ENCODE measurements around the gene PKHD1.
"Not testable (repeated sequence)": the region's sequence is repeated elsewhere in the genome, so short reads cannot be mapped to it uniquely, and the experiment has no call there.

PKHD1 gene

DNA sequence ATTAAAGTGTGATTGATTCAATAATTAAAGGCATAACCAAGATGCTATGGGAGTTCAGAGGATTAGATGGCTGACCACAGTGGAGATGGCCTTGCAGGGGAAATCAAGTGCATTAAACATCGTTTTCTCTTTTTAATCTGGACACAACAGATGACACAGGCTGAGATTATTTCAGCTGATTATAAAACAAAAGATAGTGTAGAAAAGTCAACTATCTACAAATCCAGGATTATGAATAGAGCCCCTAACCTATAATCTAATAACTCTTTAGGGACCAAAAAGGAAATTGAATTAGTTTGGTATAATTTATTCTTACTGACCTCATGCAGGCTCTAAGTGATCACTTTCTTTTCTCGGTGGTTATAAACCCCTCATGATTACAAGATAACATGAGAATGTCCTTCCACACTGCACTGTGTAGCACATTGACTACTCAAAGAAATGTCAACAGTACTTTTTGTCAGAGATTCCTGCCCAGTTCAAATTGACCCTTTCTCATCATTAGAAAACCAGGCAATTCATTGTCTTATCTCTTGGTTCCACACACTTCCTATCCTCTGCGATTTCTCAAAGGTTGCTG is 122.1 kb downstream of the PKHD1 start:
- Histone ChIP-seq H3K9me3 (ENCODE audit: control insufficient read depth, insufficient read depth, low read length) (no peaks in the 10 kb centered on the region), H3K9ac (ENCODE audit: low read depth, low read length) (no peak overlapping the region), H3K36me3 (ENCODE audit: insufficient read depth, low read length) (no peaks in the 10 kb centered on the region), H3K4me1 (ENCODE audit: insufficient read depth, low read length) (no peaks in the 10 kb centered on the region)

DNA sequence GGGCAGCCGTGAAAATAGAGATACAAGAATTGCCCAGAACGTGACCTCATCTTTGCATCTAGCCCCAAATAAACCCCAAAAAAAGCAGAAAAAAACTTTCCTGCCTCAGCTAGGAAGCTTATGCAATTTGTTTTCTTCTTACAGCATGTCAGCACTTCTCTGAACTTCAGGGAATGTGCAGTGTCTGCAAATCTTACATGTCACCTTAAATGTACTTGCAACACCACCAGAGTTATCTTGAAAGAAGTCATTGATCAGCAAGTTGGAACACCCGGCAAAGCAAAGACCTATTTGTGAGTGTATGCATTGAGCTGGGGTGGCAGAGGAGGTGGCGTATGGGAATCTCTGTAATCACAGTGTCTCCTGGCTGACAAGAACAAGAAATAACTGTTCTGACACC is 123.4 kb downstream of the PKHD1 start:
- H3K9me3 ChIP-seq (ENCODE audit: control insufficient read depth, insufficient read depth, low read length), result no peaks in the 10 kb centered on the region
- no peak overlapping the region for H3K9ac ChIP-seq (ENCODE audit: low read depth, low read length)
- H3K36me3 ChIP-seq (ENCODE audit: insufficient read depth, low read length), result no peaks in the 10 kb centered on the region

DNA sequence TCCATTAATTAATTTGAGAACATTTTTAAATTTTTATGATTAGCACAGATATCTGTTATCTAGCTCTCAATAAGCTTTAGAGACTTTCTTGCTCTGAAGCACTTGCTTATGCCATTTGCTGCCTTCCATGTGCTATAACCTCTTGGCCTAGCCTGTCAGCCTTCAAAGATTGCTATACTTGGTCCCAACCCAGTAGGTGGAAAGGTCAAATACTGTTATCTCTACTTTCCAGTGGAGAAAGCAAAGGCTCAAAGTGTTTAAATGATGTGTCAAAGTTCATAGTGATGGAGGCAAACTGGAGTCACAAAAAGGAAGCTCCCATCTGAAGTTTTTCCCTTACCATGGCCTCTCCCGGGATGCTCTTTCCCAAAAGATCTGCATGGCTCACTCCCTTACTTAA is 125.1 kb downstream of the PKHD1 start:
- no peak overlapping the region for H3K9ac ChIP-seq (ENCODE audit: low read depth, low read length)
- H3K36me3 ChIP-seq (ENCODE audit: insufficient read depth, low read length), result no peaks in the 10 kb centered on the region
- H3K9me3 ChIP-seq (ENCODE audit: control insufficient read depth, insufficient read depth, low read length), result no peaks in the 10 kb centered on the region
- H3K4me1 ChIP-seq (ENCODE audit: insufficient read depth, low read length), result no peaks in the 10 kb centered on the region

More for the DNA sequence above, 123.4 kb downstream of the PKHD1 start:
- H3K4me1 ChIP-seq (ENCODE audit: insufficient read depth, low read length), result no peaks in the 10 kb centered on the region

DNA sequence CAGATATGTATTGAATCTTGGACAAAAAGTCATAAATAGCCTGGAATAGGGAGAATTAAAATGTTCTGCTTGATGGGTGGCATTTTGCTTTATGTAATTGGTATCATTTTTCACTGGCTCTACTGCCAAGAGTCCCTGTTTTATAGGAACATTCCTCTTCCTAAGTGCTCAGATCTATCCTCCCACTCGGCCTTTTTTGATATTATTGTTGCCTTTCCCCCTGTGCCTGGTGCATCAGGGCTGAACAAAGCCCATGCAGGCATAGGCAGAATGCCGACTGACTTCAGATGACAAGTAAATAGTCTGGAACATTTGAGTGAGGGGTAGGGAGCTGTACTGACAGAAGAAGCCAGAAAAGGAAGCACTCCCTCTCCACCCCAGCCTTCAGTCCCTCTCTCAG is 127.0 kb downstream of the PKHD1 start:
- H3K36me3 ChIP-seq (ENCODE audit: insufficient read depth, low read length), result no peaks in the 10 kb centered on the region
- H3K9ac ChIP-seq (ENCODE audit: low read depth, low read length), result no peak overlapping the region
- H3K4me1 ChIP-seq (ENCODE audit: insufficient read depth, low read length), result no peaks in the 10 kb centered on the region
- no peaks in the 10 kb centered on the region for H3K9me3 ChIP-seq (ENCODE audit: control insufficient read depth, insufficient read depth, low read length)

DNA sequence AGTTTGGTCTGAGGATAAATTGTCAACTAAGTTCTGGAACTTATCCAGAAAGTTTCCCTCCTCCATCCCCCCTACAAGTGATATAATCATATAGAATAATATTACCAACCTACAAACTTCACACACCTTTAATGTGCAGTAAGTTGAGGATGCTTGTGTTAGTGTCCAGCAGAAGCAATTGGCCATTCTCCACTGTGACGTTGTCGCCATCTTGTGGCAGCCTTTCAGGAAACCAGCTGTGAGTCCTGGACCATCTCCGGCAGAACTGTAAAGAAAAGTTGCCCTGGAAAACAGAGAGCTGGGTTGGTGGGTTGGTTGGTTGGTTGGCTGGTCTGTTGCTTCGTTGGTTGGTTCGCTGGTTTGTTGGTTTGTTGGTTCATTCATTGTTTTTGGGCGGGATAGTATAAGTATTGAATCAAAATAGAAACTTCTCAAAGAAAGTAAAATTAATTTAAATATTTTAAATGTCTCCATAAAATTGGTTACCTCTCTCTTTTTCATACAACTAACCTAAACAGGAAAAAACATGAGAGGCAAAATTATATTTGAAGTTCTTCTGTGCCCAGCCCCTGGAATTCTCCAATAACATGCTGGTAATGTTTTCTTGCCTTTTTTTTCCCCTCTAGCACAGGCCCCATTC is 127.5 kb downstream of the PKHD1 start:
- no peaks in the 10 kb centered on the region for H3K4me1 ChIP-seq (ENCODE audit: insufficient read depth, low read length)

DNA sequence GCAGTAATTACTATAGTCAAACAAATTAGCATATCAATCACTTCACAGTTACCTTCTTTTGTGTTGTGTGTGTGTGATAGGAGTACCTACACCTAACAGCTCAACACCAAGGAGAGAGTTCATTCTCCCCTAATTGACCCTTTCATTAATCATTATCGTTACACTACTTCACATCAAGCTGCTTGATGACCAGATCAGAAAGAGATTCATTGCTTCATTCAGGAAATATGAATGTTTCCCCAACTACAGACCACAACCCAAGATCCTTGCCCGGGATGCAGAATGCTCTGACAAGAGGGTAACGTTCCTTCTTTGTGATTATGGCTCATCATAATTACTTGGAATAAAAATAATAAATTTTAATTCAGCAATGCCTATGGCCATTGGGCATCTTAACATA is 132.7 kb downstream of the PKHD1 start:
- Histone ChIP-seq H3K9ac (ENCODE audit: low read depth, low read length) (no peak overlapping the region), H3K4me1 (ENCODE audit: insufficient read depth, low read length) (no peaks in the 10 kb centered on the region), H3K36me3 (ENCODE audit: insufficient read depth, low read length) (no peaks in the 10 kb centered on the region), H3K9me3 (ENCODE audit: control insufficient read depth, insufficient read depth, low read length) (no peaks in the 10 kb centered on the region)

More for the DNA sequence above, 127.5 kb downstream of the PKHD1 start:
- no peaks in the 10 kb centered on the region for H3K9me3 ChIP-seq (ENCODE audit: control insufficient read depth, insufficient read depth, low read length)
- H3K9ac ChIP-seq (ENCODE audit: low read depth, low read length), result no peak overlapping the region
- no peaks in the 10 kb centered on the region for H3K36me3 ChIP-seq (ENCODE audit: insufficient read depth, low read length)

DNA sequence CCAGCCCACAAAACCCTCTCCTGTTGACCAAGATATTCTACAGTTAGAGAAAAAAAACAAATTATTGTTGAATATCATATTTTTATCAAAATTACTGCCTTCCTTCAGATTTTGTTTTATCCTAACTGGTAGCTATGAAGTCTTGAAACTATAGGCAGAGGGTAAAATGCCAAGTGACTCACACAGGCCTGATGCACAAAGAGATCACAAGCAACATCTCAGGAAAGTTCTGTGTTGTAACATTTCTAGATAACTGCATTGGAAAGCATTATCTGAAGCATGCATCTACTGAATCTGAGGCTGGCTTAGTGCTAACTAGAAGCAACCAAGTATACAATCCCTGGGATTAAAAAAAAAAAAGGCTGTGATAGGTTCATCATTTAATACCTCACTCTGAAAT is 134.2 kb downstream of the PKHD1 start:
- Histone ChIP-seq H3K4me1 (ENCODE audit: insufficient read depth, low read length) (no peaks in the 10 kb centered on the region), H3K9me3 (ENCODE audit: control insufficient read depth, insufficient read depth, low read length) (no peaks in the 10 kb centered on the region), H3K9ac (ENCODE audit: low read depth, low read length) (no peak overlapping the region), H3K36me3 (ENCODE audit: insufficient read depth, low read length) (no peaks in the 10 kb centered on the region)

DNA sequence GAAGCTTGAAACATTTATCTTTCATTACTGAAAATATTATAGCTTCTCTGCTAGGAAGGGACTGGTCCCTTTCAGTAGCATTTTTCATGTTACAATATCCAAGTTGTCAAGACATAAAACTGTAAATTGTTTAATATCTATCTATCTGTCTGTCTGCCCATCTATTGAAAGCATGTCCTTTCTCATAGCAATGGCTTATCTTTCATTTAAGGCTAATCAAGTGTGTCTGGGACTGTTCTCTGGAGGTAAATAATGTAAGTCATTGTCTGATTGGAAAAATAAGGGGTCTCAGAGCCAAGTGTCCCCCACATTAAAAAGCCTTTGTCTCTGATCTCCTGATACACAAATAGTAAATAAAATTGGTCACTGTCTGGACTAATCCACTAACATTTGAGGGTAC is 135.5 kb downstream of the PKHD1 start:
- no peaks in the 10 kb centered on the region for H3K36me3 ChIP-seq (ENCODE audit: insufficient read depth, low read length)
- H3K9me3 ChIP-seq (ENCODE audit: control insufficient read depth, insufficient read depth, low read length), result no peaks in the 10 kb centered on the region
- no peaks in the 10 kb centered on the region for H3K4me1 ChIP-seq (ENCODE audit: insufficient read depth, low read length)
- no peak overlapping the region for H3K9ac ChIP-seq (ENCODE audit: low read depth, low read length)

DNA sequence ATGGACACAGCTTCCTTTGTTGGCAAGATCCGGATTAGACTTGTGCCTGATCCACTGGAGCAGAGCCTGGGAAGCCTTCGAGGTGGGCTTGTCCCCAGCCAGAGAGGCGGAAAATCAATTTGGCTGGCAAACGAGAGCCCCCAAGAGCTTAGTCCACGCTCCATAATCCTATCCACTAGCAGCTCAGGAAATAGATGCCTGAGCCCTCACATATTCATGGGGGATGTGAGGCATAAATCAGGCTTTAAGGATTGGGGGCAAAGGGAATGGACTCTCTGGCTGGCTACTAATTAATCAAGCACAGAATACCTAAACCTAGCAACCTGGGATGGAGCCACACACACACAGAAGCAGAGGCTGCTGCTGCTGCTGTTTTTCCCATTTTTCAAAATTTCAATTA is 137.9 kb downstream of the PKHD1 start:
- H3K36me3 ChIP-seq (ENCODE audit: insufficient read depth, low read length), result no peaks in the 10 kb centered on the region
- H3K9me3 ChIP-seq (ENCODE audit: control insufficient read depth, insufficient read depth, low read length), result no peaks in the 10 kb centered on the region
- H3K4me1 ChIP-seq (ENCODE audit: insufficient read depth, low read length), result no peaks in the 10 kb centered on the region
- H3K9ac ChIP-seq (ENCODE audit: low read depth, low read length), result no peak overlapping the region

DNA sequence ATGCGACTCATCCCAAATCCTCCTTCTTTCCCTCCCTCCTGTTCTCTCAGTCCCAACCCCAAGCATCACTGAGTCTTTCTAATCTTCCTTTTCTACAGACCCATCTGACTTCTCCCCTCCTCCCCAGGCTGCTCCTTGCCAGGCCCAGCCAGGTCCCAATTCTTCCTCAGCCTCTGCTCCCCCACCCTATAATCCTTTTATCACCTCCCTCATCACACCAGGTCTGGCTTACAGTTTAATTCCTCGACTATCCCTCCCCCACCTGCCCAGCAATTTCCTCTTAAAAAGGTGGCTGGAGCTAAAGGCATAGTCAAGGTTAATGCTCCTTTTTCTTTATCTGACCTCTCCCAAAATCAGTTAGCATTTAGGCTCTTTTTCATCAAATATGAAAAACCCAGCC is 147.7 kb downstream of the PKHD1 start:
- not testable (repeated sequence) for H3K9ac ChIP-seq (ENCODE audit: low read depth, low read length); H3K9me3 ChIP-seq (ENCODE audit: control insufficient read depth, insufficient read depth, low read length); H3K36me3 ChIP-seq (ENCODE audit: insufficient read depth, low read length)
- peaks cover 15% of the 10 kb centered on the region; the same call in 1 of the 2 replicates for H3K4me1 ChIP-seq (ENCODE audit: insufficient read depth, low read length)

DNA sequence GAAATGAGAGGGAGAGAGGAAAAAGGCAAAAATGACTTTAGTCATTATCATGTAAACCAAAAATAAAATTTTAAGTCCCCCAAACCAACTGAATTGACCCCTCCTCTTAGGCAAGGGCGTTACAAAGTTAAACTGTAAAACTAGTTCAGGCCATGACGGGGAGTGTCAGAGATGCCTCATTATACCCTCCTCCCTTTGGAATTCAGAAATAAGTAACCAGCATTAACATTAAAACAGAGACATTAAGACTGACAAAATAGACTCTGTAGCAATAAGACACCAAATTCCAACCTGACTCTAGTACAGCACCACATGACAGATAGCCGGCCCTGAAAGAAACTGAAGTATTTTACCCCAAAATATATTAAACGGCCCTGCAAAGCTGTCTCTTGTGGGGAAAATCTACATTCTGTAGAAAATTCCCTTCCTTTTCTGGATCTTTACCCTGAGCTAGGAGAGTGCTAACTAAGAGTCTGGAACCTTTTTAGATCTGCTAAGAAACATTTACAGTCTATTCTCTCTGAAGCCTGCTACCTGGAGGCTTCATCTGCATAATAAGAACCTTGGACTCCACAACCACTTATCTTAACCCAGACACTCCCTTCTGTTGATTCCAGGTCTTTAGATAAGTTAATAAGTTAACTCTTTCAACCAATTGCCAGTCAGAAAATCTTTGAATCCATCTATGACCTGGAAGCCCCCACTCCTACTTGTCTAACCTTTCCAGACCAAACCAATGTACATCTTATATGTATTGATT is 150.7 kb downstream of the PKHD1 start:
- peaks cover 15% of the 10 kb centered on the region; the same call in 1 of the 2 replicates for H3K4me1 ChIP-seq (ENCODE audit: insufficient read depth, low read length)
- no peaks in the 10 kb centered on the region for H3K36me3 ChIP-seq (ENCODE audit: insufficient read depth, low read length)
- H3K9ac ChIP-seq (ENCODE audit: low read depth, low read length), result no peak overlapping the region
- H3K9me3 ChIP-seq (ENCODE audit: control insufficient read depth, insufficient read depth, low read length), result no peaks in the 10 kb centered on the region

DNA sequence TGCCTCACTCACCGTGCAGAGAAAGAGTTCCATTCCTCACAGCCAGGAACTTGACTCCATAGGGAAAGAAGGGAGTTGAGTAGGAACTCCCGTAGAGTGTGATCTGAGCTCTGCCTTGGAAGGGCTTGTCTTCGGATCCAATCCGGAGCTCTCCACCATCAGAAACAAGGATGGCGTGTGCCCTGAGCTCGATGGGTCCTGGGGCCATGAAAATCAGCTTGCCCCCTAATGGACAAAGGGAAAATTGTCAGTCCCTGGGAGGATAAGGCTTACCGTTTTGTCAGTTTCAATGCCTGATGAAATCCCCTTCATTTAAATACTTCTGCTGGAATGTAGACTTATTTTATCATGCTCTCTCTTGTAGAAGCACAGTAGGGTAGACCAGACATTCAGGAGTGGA is 153.3 kb downstream of the PKHD1 start:
- Histone ChIP-seq H3K36me3 (ENCODE audit: insufficient read depth, low read length) (no peaks in the 10 kb centered on the region), H3K9ac (ENCODE audit: low read depth, low read length) (no peak overlapping the region), H3K9me3 (ENCODE audit: control insufficient read depth, insufficient read depth, low read length) (no peaks in the 10 kb centered on the region), H3K4me1 (ENCODE audit: insufficient read depth, low read length) (peaks cover 15% of the 10 kb centered on the region; the same call in 1 of the 2 replicates)

DNA sequence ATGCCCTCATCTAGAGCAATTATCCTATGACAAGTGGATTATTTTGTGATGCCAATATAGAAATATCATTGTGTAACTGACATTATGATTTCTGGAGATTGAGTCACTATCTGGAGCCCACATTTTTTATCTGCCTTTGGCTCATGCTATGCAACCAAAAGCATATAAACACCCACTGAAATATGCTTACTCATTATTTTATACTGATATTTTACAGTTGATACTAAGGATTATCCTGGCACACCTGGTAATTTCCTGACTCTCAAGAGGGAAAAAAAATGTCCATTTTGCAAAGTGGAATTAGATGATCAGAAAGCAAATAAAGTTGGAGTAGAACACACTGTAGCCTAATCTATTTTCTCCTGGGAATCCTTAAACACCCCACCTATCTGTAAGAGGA is 154.5 kb downstream of the PKHD1 start:
- H3K36me3 ChIP-seq (ENCODE audit: insufficient read depth, low read length), result no peaks in the 10 kb centered on the region
- peaks cover 15% of the 10 kb centered on the region; the same call in 1 of the 2 replicates for H3K4me1 ChIP-seq (ENCODE audit: insufficient read depth, low read length)
- H3K9me3 ChIP-seq (ENCODE audit: control insufficient read depth, insufficient read depth, low read length), result no peaks in the 10 kb centered on the region
- no peak overlapping the region for H3K9ac ChIP-seq (ENCODE audit: low read depth, low read length)

DNA sequence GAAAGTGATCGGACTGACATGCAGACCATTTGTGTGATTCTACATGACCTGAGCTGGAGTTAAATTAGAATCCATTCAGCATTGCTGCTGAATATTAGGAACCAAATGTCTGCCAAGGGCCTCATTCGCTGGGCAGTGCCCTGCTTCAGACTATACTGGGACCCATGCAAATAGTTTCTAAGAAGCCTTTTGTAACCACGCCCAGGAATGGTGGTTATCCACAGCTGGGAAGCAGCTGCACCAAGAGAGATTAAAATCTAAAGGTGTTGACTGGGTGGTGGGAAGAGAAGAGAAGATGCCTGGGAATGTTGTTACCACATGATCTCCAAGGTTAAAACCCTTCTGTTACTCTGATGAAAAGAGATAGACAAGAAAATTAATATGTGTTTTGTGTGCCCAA is 156.8 kb downstream of the PKHD1 start:
- H3K9me3 ChIP-seq (ENCODE audit: control insufficient read depth, insufficient read depth, low read length), result no peaks in the 10 kb centered on the region
- no peaks in the 10 kb centered on the region; the same call in 1 of the 2 replicates for H3K4me1 ChIP-seq (ENCODE audit: insufficient read depth, low read length)
- no peak overlapping the region for H3K9ac ChIP-seq (ENCODE audit: low read depth, low read length)
- no peaks in the 10 kb centered on the region for H3K36me3 ChIP-seq (ENCODE audit: insufficient read depth, low read length)
